AG10803 (cell line): ENCODE measurements around the gene IDH2.

Experiments used
- DNase-seq: peaks from one replicate; pipeline ENCODE4 v3.0.0; 2010; ENCODE audit warnings: low read depth
- H3K4me3 ChIP-seq: 2 replicates; pipeline ENCODE4 v1.5.1; 2011; ENCODE audit warnings: mild to moderate bottlenecking, low read length, control low read depth
- CTCF ChIP-seq: conservative IDR thresholded peaks from 2 replicates; pipeline ENCODE4 v1.5.1; 2011; ENCODE audit warnings: mild to moderate bottlenecking, low read length, control low read depth, inconsistent platforms

The IDH2 gene

GRCh38 chr15:90040618-90041017, 61.6 kb downstream of the IDH2 start:
- no peak overlapping the region for H3K4me3 ChIP-seq
- TF ChIP-seq CTCF = no peak
- no peak for DNase-seq

- no peak for DNase-seq
- TF ChIP-seq CTCF = no peak
- no peak overlapping the region for H3K4me3 ChIP-seq
These were observed 62.3 kb downstream of the IDH2 start for GRCh38 chr15:90039996-90040395.

DNA sequence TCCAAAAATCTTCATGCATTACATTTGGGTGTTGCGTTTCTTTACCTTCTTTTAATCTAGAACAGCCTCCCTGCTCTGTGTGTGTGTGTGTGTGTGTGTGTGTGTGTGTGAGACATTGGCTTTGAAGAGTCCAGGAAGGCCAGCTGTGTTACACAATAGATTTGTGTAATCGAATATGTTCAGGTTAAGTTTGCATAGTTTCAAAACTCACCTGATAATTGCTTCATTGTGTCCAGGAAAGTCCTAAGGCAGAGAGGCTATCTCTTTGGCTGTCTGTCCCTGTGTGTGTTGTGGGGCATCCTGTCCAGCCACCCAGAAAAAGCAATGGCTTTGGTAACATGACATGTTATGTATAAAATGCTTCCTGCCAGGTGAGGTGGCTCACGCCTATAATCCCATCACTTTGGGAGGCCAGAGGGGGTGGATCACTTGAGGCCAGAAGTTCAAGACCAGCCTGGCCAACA, 63.6 kb downstream of the IDH2 start:
- TF ChIP-seq CTCF = no peak
- no peak overlapping the region for H3K4me3 ChIP-seq
- no peak for DNase-seq

GRCh38 chr15:90037961-90038631, 64.2 kb downstream of the IDH2 start:
- no peak for TF ChIP-seq CTCF
- H3K4me3 ChIP-seq = no peak overlapping the region
- DNase-seq = no peak

GRCh38 chr15:90037511-90037860, 64.8 kb downstream of the IDH2 start:
- no peak overlapping the region for H3K4me3 ChIP-seq
- DNase-seq = peak; percentile 64
- no peak for TF ChIP-seq CTCF

DNA sequence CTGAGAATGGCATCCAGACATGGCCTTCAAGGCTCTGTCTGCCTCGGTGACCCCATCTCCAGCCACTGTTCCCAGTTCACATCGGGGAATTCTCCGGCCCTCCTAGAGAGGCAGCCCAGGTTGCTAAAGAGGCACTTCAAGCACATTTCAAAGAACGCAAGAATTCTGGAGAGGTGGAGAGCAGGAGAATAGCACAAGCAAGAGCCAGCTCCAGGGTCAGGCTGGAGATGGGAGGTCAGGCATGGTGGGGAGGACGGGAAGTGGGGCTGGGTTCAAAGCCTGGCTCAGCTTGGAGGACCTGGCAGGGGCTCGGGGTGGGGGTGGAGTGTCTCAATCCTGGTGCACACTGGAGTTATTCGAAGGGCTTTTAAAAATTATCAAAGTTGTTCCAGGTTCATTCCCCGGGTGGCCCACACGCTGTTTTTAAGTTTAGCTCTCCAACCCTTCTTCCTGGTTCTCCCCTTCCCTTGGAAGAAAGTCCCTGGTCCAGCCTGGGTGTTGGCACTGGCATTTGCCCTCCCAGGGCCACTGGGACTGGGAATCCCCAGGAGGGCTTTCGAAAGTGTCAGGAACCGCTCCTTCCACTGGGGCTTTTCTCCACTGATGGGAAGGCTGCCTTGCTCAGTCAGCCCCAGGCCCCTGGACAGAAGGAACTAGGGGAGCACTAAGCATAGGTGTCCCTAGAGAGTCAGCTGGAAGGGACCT, 65.3 kb downstream of the IDH2 start:
- no peak for DNase-seq
- no peak for TF ChIP-seq CTCF
- no peak overlapping the region for H3K4me3 ChIP-seq

- no peak overlapping the region for H3K4me3 ChIP-seq
- TF ChIP-seq CTCF = no peak
- no peak for DNase-seq
These were observed 65.9 kb downstream of the IDH2 start for GRCh38 chr15:90036343-90036742.
